Measurements from ENCODE around the gene RBFOX2. TPM values are rescaled to one million over a fixed set of nuclear protein-coding genes. Genes with fewer than 3 reads are reported as not detected.

RBFOX2 gene
- total RNA-seq, 1 donor from 2014 or later, result 70.0 TPM

DNA sequence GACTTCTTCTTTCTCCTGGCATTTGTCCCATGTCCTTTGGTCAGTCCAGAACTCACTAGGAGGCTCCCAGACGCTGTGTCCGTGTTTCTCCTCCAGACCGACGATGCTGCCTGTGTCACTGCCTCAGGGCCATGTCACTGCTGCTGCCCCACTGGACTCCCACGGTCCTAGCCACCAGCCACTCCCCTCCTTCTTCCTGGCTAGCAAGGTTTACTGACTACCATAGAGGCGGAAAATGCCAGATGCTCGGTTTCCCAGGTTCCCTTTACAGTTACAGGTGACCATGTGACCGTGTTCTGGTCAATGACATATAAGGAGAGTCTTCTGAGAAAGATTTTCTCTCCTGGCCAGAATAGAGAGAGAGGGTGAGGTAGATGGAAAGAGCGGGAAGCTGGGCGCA is 40.7 kb upstream of the RBFOX2 start:
- no peak for DNase-seq (ENCODE audit: extremely low spot score in 2 of 2)
- Histone ChIP-seq H3K36me3 (no peaks in the 10 kb centered on the region), H3K9me3 (no peaks in the 10 kb centered on the region), H3K27ac (no peak overlapping the region), H3K4me3 (no peak overlapping the region), H3K27me3 (no peaks in the 10 kb centered on the region), H3K4me1 (no peaks in the 10 kb centered on the region)
- TF ChIP-seq, protein P1, sequence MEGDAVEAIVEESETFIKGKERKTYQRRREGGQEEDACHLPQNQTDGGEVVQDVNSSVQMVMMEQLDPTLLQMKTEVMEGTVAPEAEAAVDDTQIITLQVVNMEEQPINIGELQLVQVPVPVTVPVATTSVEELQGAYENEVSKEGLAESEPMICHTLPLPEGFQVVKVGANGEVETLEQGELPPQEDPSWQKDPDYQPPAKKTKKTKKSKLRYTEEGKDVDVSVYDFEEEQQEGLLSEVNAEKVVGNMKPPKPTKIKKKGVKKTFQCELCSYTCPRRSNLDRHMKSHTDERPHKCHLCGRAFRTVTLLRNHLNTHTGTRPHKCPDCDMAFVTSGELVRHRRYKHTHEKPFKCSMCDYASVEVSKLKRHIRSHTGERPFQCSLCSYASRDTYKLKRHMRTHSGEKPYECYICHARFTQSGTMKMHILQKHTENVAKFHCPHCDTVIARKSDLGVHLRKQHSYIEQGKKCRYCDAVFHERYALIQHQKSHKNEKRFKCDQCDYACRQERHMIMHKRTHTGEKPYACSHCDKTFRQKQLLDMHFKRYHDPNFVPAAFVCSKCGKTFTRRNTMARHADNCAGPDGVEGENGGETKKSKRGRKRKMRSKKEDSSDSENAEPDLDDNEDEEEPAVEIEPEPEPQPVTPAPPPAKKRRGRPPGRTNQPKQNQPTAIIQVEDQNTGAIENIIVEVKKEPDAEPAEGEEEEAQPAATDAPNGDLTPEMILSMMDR (IDR thresholded peaks at IDR 0.05), result no peak
- TF ChIP-seq POLR2A (IDR thresholded peaks at IDR 0.05), result no peak
- TF ChIP-seq POLR2AphosphoS5 (IDR thresholded peaks at IDR 0.05; ENCODE audit: insufficient read depth in 1 of 2, low read depth in 1 of 2), result no peak
- intact Hi-C loops (cut with DNase I), result loop anchor here (5.0 to 10.0 kb wide), 2 partner anchors 53 to 145 kb away; no protein-coding TSS in a partner anchor

DNA sequence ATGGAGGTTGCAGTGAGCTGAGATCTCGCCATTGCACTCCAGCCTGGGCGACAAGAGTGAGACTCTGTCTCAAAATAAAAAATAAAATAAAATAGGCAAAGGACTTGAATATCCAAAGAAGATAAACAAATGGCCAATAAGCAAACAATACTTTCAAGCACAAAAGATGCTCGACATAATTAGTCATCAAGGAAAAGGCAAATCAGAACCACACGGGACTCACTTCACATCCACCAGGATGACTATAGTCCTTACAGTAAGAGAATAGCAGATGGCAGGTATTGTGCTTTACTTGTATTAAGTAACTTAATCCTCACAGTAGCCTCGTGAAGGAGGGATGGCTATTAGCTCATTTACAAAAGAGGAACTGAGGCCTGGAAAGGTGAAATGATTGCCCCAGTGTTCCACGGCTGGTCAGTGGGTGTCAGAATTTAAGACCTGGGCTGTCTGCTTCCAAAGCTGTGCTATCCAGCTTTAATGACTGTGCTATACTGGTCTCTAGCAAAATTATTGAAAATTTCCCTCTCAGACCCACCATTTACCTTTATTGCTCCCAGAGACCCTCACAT is 40.2 kb upstream of the RBFOX2 start:
- no peaks in the 10 kb centered on the region for H3K27me3 ChIP-seq
- no peak for DNase-seq (ENCODE audit: extremely low spot score in 2 of 2)
- H3K36me3 ChIP-seq, result no peaks in the 10 kb centered on the region
- H3K4me1 ChIP-seq, result no peaks in the 10 kb centered on the region
- TF ChIP-seq, protein P1 (IDR thresholded peaks at IDR 0.05), result no peak
- no peak overlapping the region for H3K27ac ChIP-seq
- H3K4me3 ChIP-seq, result no peak overlapping the region
- H3K9me3 ChIP-seq, result no peaks in the 10 kb centered on the region
- intact Hi-C loops (cut with DNase I), result loop anchor here (5.0 to 10.0 kb wide), 2 partner anchors 53 to 144 kb away; no protein-coding TSS in a partner anchor

DNA sequence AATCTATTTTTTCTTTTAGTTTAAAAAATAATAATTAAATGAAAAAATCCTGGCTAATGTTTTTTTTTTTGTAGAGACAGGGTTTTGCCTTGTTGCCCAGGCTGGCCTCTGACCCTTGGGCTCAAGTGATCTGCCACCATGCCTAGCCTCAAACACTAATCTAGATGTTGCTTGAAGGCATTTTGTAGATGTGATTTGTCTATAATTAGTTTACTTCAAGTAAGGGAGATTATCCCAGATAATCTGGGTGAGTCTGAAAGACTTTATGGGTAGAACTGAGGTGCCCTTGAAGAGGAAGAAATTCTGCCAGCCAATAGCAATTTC is 38.6 kb upstream of the RBFOX2 start:
- no peaks in the 10 kb centered on the region for H3K36me3 ChIP-seq
- intact Hi-C loops (cut with DNase I), result loop anchor here (5.0 to 10.0 kb wide), 2 partner anchors 55 to 142 kb away; no protein-coding TSS in a partner anchor
- no peaks in the 10 kb centered on the region for H3K9me3 ChIP-seq
- H3K4me1 ChIP-seq, result no peaks in the 10 kb centered on the region
- no peak overlapping the region for H3K4me3 ChIP-seq
- no peak for DNase-seq (ENCODE audit: extremely low spot score in 2 of 2)
- TF ChIP-seq, protein P1 (IDR thresholded peaks at IDR 0.05), result no peak
- TF ChIP-seq POLR2A (IDR thresholded peaks at IDR 0.05) (no peak), POLR2AphosphoS5 (IDR thresholded peaks at IDR 0.05; ENCODE audit: insufficient read depth in 1 of 2, low read depth in 1 of 2) (no peak)
- no peak overlapping the region for H3K27ac ChIP-seq
- no peaks in the 10 kb centered on the region for H3K27me3 ChIP-seq

DNA sequence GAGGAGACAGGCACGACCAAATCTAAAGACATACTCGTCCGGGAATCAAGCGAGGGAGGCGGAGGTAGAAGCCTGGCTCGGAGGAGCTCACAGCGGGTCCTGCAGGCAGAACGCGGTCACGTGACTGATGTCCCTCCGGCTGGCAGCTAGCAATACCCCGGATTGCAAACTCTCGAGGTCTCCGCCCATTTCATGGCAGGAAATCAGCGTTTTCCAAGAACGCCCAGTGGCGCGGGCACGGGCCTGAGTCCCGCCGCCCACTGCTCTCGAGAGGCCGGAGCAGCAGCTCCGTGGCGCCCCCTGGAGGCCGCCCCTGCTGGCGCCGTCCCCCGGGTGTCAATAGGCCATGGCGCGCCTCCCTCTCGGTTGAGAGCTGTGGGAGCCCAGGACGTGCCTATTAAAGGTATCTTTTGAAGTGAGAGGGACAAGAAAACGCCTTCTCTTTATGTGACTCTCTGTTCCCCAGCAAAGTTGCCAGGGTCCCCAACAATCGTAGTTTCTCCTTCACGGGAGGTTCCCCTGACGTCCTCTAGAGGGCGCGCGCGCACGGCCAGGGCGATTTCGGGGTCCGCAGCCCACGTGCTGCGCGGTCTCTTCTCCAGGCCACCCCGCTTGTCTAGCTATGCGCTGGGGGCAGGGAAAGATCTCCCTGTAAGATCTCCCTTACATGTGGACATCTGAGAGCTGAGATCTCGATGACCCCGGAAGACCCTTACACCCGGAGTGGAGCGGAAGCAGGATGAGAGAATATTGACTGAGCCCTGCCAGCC is 37.3 kb upstream of the RBFOX2 start:
- peak in 1 of 2 donors; percentile 93 for DNase-seq (ENCODE audit: extremely low spot score in 2 of 2)
- Histone ChIP-seq H3K36me3 (no peaks in the 10 kb centered on the region), H3K27me3 (no peaks in the 10 kb centered on the region), H3K4me1 (no peaks in the 10 kb centered on the region), H3K27ac (peak overlapping the region; percentile 91), H3K4me3 (peak overlapping the region; percentile 44 to 59), H3K9me3 (no peaks in the 10 kb centered on the region)
- intact Hi-C loops (cut with DNase I), result loop anchor here (5.0 to 10.0 kb wide), 2 partner anchors 56 to 141 kb away; no protein-coding TSS in a partner anchor
- TF ChIP-seq POLR2AphosphoS5 (IDR thresholded peaks at IDR 0.05; ENCODE audit: insufficient read depth in 1 of 2, low read depth in 1 of 2) (peak; percentile 65 to 79), POLR2A (IDR thresholded peaks at IDR 0.05) (no peak)
- TF ChIP-seq, protein P1 (IDR thresholded peaks at IDR 0.05), result peak; percentile 98 to 100 (median 99)

DNA sequence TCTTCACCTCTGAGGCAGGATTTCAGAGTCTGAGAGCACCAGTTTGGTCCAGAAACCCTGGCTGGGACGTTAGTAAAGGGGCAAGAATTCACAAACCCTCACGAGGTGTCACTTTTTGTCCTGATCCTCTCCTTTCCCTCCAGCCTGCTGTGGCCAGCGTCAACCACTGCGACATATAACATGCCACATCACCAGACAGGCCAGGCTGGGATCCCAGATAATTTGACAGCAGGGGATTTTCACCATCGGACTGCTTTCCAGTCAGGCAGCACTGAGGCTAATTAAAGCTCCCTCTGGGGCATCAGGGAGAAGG is 36.8 kb upstream of the RBFOX2 start:
- Histone ChIP-seq H3K4me3 (peak overlapping the region; percentile 44 to 59), H3K9me3 (no peaks in the 10 kb centered on the region)
- intact Hi-C loops (cut with DNase I), result loop anchor here (5.0 to 10.0 kb wide), 2 partner anchors 57 to 141 kb away; no protein-coding TSS in a partner anchor

More for the DNA sequence above, 36.8 kb upstream of the RBFOX2 start:
- no peak for DNase-seq (ENCODE audit: extremely low spot score in 2 of 2)
- Histone ChIP-seq H3K4me1 (no peaks in the 10 kb centered on the region), H3K27ac (peak overlapping the region; percentile 91), H3K36me3 (no peaks in the 10 kb centered on the region), H3K27me3 (no peaks in the 10 kb centered on the region)
- TF ChIP-seq, protein P1 (IDR thresholded peaks at IDR 0.05), result no peak
- TF ChIP-seq POLR2AphosphoS5 (IDR thresholded peaks at IDR 0.05; ENCODE audit: insufficient read depth in 1 of 2, low read depth in 1 of 2), result no peak
- TF ChIP-seq POLR2A (IDR thresholded peaks at IDR 0.05), result no peak
